Measurements from ENCODE around the gene TSPAN32. TPM values are rescaled to one million over a fixed set of nuclear protein-coding genes. Genes with fewer than 3 reads are reported as not detected.

The TSPAN32 gene
- total and polyA plus RNA-seq, 2 donors (not counting 3 experiments of a cell fraction or from before 2014, with no cell fraction given), result not detected

GRCh38 chr11:2305788-2306451 lies 4.1 kb downstream of the TSPAN32 start:
- POLR2A ChIA-PET, result interaction anchor here (0.7 to 2.1 kb wide), 4 partner anchors 71 to 115 kb away, joined by 3 to 9 read pairs (median 6); partner anchors contain the start of gene CD81
- Histone ChIP-seq H2AFZ (ENCODE audit: low read depth, low read length) (peak overlapping the region; percentile 92), H3K4me3 (replicated peaks in 1 of 3; ENCODE audit: insufficient read depth in 1 of 3, low read depth in 1 of 3, low read length in 3 of 3) (no peak overlapping the region), H3K36me3 (ENCODE audit: control insufficient read depth in 2 of 2, extremely low read depth in 1 of 2, insufficient read depth in 2 of 2, low read length in 2 of 2) (no peaks in the 10 kb centered on the region), H3K9me3 (replicated peaks; ENCODE audit: control insufficient read depth, insufficient read depth, low read length) (no peaks in the 10 kb centered on the region), H3K4me1 (ENCODE audit: control insufficient read depth, extremely low read depth, insufficient read depth, low read length) (peaks cover 7% of the 10 kb centered on the region), H3K4me2 (ENCODE audit: insufficient read depth, low read length) (peak overlapping the region; percentile 35), H3K9ac (replicated peaks; ENCODE audit: extremely low read depth, insufficient read depth, low read length) (no peak overlapping the region), H3K79me2 (ENCODE audit: control insufficient read depth, insufficient read depth, low read length) (no peaks in the 10 kb centered on the region), H4K20me1 (replicated peaks; ENCODE audit: control insufficient read depth, extremely low read depth, insufficient read depth, low read length) (no peaks in the 10 kb centered on the region), H3K9me1 (replicated peaks; ENCODE audit: control insufficient read depth, extremely low read depth, insufficient read depth, low read length) (no peaks in the 10 kb centered on the region), H3K27ac (ENCODE audit: insufficient read depth, low read depth, low read length) (peak overlapping the region; percentile 11), H3K27me3 (ENCODE audit: control insufficient read depth in 2 of 2, insufficient read depth in 2 of 2, low read length in 2 of 2) (no peaks in the 10 kb centered on the region)
- peak; percentile 46 for DNase-seq (ENCODE audit: low read depth, low spot score)
- dilution Hi-C loops (cut with MboI; ENCODE audit: extremely low pct_ligation_motif_present, low sequenced_read_pairs) (no loop called here), intact Hi-C loops (cut with micrococcal nuclease) (loop anchor here (1.0 to 10.0 kb wide), 5 partner anchors 94 to 579 kb away; partner anchors contain the start of genes CDKN1C and TSSC4)
- FAIRE-seq, result peak; percentile 40
- CTCF ChIA-PET, result interaction anchor here (0.6 to 7.0 kb wide), 34 partner anchors 11 to 586 kb away, joined by 3 to 829 read pairs (median 4); partner anchors contain the start of genes CD81 and TSSC4
- BruUV-seq (replicated peaks), result no TSS peak
- no peak for TF ChIP-seq MAX (IDR thresholded peaks at IDR 0.05; ENCODE audit: insufficient read depth, insufficient read length)
- no peak for TF ChIP-seq JUN (IDR thresholded peaks at IDR 0.05; ENCODE audit: borderline replicate concordance, insufficient read depth, insufficient read length, low read depth)
- TF ChIP-seq MYC (IDR thresholded peaks at IDR 0.05; ENCODE audit: low read depth, low read length), result no peak

- no peaks in the 10 kb centered on the region for H3K9me1 ChIP-seq (replicated peaks; ENCODE audit: control insufficient read depth, extremely low read depth, insufficient read depth, low read length)
- ChIA-PET CTCF (interaction anchor here (0.6 to 7.0 kb wide), 18 partner anchors 10 to 586 kb away, joined by 3 to 829 read pairs (median 8); partner anchors contain the start of genes CD81 and TSSC4), POLR2A (interaction anchor here (0.7 to 2.1 kb wide), 2 partner anchors 70 to 115 kb away, joined by 4 to 7 read pairs; no protein-coding TSS in a partner anchor)
- peaks cover 7% of the 10 kb centered on the region for H3K4me1 ChIP-seq (ENCODE audit: control insufficient read depth, extremely low read depth, insufficient read depth, low read length)
- no peak for TF ChIP-seq EZH2 (IDR thresholded peaks at IDR 0.05; ENCODE audit: borderline replicate concordance, low read depth, low read length, severe bottlenecking)
- TF ChIP-seq CTCF (IDR thresholded peaks at IDR 0.05; ENCODE audit: extremely low read depth in 1 of 2, insufficient read depth in 1 of 2, low read depth in 1 of 2, low read length in 2 of 2), result no peak
- TF ChIP-seq GATA2 (IDR thresholded peaks at IDR 0.05; ENCODE audit: insufficient read depth, insufficient read length, low read depth, low read length), result no peak
- no peak for TF ChIP-seq MAX (IDR thresholded peaks at IDR 0.05; ENCODE audit: insufficient read depth, insufficient read length)
- TF ChIP-seq MYC (IDR thresholded peaks at IDR 0.05; ENCODE audit: low read depth, low read length), result no peak
- TF ChIP-seq POLR2A (IDR thresholded peaks at IDR 0.05; ENCODE audit: low read depth, low read length), result no peak
- TF ChIP-seq JUN (IDR thresholded peaks at IDR 0.05; ENCODE audit: borderline replicate concordance, insufficient read depth, insufficient read length, low read depth), result no peak
- no peak for TF ChIP-seq POLR2AphosphoS5 (IDR thresholded peaks at IDR 0.05; ENCODE audit: insufficient read depth, low read depth, low read length)
- no peak for TF ChIP-seq FOS (IDR thresholded peaks at IDR 0.05; ENCODE audit: borderline replicate concordance, insufficient read depth, low read length)
- H3K27me3 ChIP-seq (ENCODE audit: control insufficient read depth in 2 of 2, insufficient read depth in 2 of 2, low read length in 2 of 2), result no peaks in the 10 kb centered on the region
- H3K36me3 ChIP-seq (ENCODE audit: control insufficient read depth in 2 of 2, extremely low read depth in 1 of 2, insufficient read depth in 2 of 2, low read length in 2 of 2), result no peaks in the 10 kb centered on the region
- no peak overlapping the region for H3K4me3 ChIP-seq (replicated peaks in 1 of 3; ENCODE audit: insufficient read depth in 1 of 3, low read depth in 1 of 3, low read length in 3 of 3)
- peak overlapping the region; percentile 11 for H3K27ac ChIP-seq (ENCODE audit: insufficient read depth, low read depth, low read length)
- H3K79me2 ChIP-seq (ENCODE audit: control insufficient read depth, insufficient read depth, low read length), result no peaks in the 10 kb centered on the region
- H2AFZ ChIP-seq (ENCODE audit: low read depth, low read length), result peak overlapping the region; percentile 92
- intact Hi-C loops (cut with micrococcal nuclease), result loop anchor here (10.0 kb wide), 1 partner anchor 578 kb away; the partner anchor contains the start of gene CDKN1C
- no peaks in the 10 kb centered on the region for H4K20me1 ChIP-seq (replicated peaks; ENCODE audit: control insufficient read depth, extremely low read depth, insufficient read depth, low read length)
- H3K4me2 ChIP-seq (ENCODE audit: insufficient read depth, low read length), result peak overlapping the region; percentile 35
- DNase-seq (ENCODE audit: low read depth, low spot score), result peak; percentile 10
- peak; percentile 15 for FAIRE-seq
- no peaks in the 10 kb centered on the region for H3K9me3 ChIP-seq (replicated peaks; ENCODE audit: control insufficient read depth, insufficient read depth, low read length)
- H3K9ac ChIP-seq (replicated peaks; ENCODE audit: extremely low read depth, insufficient read depth, low read length), result no peak overlapping the region
- dilution Hi-C loops (cut with MboI; ENCODE audit: extremely low pct_ligation_motif_present, low sequenced_read_pairs), result no loop called here
- BruUV-seq (replicated peaks), result no TSS peak
These were observed 4.6 kb downstream of the TSPAN32 start for GRCh38 chr11:2306452-2306823.

All from endothelial cell of umbilical vein (primary cell).